Activated naive CD4-positive, alpha-beta T cell treated with anti-CD3 and anti-CD28 coated beads, Interleukin-2, amount 10 ng/mL, durations not matched to agents 7 days and 5 days (primary cell): ENCODE data around the gene TRIM42.

Source experiments
- CTCF ChIA-PET: fragments of 350-600 bp; sonication (Branson Sonifier 250); formaldehyde crosslinking; loops from one replicate; lab custom pipeline; 2021; ENCODE audit warnings: antibody characterized with exemption; lab: Charles Lee
- DNase-seq: peaks from one replicate; pipeline ENCODE4 v3.0.0-alpha.2; 2020
- H3K27ac Mint-ChIP-seq: one replicate; pipeline ENCODE4 v1.8.0; 2021; ENCODE audit warnings: mild to moderate bottlenecking, moderate library complexity, mixed read lengths
- H3K27me3 Mint-ChIP-seq: one replicate; pipeline ENCODE4 v1.8.0; 2021; ENCODE audit warnings: mild to moderate bottlenecking, mixed read lengths
- H3K36me3 Mint-ChIP-seq: one replicate; pipeline ENCODE4 v1.8.0; 2021; ENCODE audit warnings: mixed read lengths
- H3K4me1 Mint-ChIP-seq: one replicate; pipeline ENCODE4 v1.8.0; 2021; ENCODE audit warnings: mixed read lengths
- H3K4me3 Mint-ChIP-seq: one replicate; pipeline ENCODE4 v1.8.0; 2021; ENCODE audit warnings: mild to moderate bottlenecking, moderate library complexity, mixed read lengths
- H3K9me3 Mint-ChIP-seq: one replicate; pipeline ENCODE4 v1.8.0; 2021; ENCODE audit warnings: mixed read lengths

The TRIM42 gene

DNA sequence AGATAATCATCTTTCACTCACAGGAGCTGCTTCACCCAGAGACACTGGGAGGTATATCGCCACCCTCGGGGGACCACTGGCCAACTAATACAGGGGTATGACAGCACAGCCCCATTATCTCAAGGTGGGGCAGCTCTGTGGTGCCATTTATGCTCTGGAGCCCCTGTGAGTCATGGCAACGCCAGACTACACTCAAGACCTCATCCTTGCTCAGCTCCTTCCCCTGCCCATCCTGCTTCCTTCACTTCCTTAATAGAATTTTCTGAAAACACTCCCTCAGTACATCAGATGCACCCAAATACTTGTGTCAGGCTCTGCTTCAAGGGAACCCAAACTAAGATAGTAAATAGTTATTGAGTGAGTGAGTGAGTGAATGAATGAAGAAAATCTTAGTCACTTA, 45.7 kb downstream of the TRIM42 start:
- H3K4me1 Mint-ChIP-seq = no peaks in the 10 kb centered on the region
- no peak for DNase-seq
- no peak overlapping the region for H3K4me3 Mint-ChIP-seq
- H3K9me3 Mint-ChIP-seq = no peaks in the 10 kb centered on the region
- H3K36me3 Mint-ChIP-seq = no peaks in the 10 kb centered on the region
- H3K27me3 Mint-ChIP-seq = peaks cover 4% of the 10 kb centered on the region
- CTCF ChIA-PET = no interaction called here
- no peak overlapping the region for H3K27ac Mint-ChIP-seq

DNA sequence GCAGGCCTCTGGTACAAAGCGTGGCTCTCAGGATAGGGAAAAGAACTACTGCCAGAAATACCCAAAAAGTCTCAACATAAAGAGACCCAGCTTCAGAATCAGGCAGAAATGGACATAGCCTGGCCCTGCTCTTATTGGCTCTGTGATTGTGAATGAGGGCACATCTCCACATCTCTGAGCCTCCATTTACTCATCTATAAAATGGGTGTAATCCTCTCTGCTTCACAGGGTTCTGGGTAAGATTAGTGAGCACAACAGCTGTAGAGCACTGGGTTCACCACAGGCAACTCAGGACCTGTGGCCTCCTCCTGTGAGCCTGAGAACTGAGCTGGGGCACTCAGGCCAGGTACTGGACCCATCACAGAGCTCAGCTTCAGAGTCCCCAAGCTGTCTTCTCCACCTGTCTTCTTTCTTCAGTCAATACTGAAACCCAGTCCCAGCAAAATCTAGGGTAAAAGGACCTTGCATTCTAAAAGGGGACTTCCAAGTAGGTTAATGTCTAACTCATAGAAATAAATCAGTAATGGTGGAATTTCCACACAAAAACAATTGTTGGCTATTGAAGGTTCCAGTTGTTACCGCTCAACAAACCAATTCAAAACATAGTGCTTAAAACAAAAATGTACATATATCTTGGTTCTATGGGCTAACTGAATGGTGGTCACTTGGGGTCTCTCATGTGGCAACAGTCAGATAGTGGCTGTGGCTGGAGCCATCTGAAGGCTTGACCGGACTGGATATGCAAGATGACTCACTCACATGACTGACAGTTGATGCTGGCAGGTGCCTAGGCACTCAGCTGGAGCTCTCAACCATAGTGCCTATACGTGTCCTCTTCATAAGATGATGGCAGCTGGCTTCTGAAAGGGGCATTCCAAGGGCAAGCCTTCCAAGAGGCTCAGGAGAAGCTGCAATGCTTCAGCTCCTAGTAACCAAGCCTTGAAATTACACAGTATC, 47.3 kb downstream of the TRIM42 start:
- peaks cover 4% of the 10 kb centered on the region for H3K27me3 Mint-ChIP-seq
- CTCF ChIA-PET = no interaction called here
- no peaks in the 10 kb centered on the region for H3K36me3 Mint-ChIP-seq
- DNase-seq = no peak
- no peak overlapping the region for H3K4me3 Mint-ChIP-seq
- H3K4me1 Mint-ChIP-seq = no peaks in the 10 kb centered on the region
- no peak overlapping the region for H3K27ac Mint-ChIP-seq
- H3K9me3 Mint-ChIP-seq = no peaks in the 10 kb centered on the region

DNA sequence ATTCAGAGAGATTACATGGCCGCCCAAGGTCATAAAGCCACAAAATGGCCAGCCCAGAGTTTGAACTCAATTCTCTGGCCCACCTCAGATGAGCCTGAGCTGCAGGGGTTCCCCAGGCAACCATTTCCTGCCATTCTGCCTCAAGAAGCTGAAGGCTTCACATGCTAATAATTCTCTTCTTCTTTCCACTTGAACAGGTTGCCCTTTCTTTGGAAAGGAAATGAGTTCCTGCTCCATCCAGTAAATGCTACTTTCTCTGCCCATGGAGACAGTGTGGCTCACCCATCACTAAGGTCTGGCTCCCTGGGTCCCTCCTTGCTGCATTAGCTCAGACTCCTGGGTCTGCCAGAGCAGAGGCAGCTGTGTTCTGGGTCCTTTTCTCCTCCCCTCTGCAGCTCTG, 48.2 kb downstream of the TRIM42 start:
- H3K27ac Mint-ChIP-seq = no peak overlapping the region
- H3K4me1 Mint-ChIP-seq = no peaks in the 10 kb centered on the region
- no peak for DNase-seq
- H3K36me3 Mint-ChIP-seq = no peaks in the 10 kb centered on the region
- no peaks in the 10 kb centered on the region for H3K9me3 Mint-ChIP-seq
- CTCF ChIA-PET = no interaction called here
- H3K4me3 Mint-ChIP-seq = no peak overlapping the region
- peaks cover 4% of the 10 kb centered on the region for H3K27me3 Mint-ChIP-seq

DNA sequence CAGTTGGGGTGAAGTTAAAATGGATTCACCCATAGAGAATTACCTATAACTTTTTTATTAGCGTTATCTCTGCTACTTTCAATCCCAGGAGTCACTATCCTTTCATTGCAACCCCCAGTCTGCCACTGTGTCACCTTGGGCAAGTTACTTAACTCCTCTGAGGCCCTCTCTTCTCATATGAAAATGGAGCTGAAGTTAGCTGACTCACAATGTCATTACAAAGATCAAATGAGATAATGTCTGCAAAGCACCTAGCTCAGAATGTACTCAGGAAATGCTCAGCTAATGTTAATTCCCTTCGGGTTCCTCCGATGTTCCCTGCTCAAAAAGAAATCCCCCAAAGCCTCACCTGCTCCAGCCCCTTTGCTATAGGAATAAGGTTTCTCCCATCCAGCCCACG, 50.0 kb downstream of the TRIM42 start:
- CTCF ChIA-PET = interaction anchor here (1.6 kb wide), 1 partner anchor 9 kb away, joined by 6 read pairs; no protein-coding TSS in a partner anchor
- Mint-ChIP-seq H3K27ac (no peak overlapping the region), H3K27me3 (peaks cover 10% of the 10 kb centered on the region), H3K4me3 (no peak overlapping the region), H3K4me1 (peaks cover 4% of the 10 kb centered on the region), H3K36me3 (no peaks in the 10 kb centered on the region), H3K9me3 (no peaks in the 10 kb centered on the region)
- no peak for DNase-seq

DNA sequence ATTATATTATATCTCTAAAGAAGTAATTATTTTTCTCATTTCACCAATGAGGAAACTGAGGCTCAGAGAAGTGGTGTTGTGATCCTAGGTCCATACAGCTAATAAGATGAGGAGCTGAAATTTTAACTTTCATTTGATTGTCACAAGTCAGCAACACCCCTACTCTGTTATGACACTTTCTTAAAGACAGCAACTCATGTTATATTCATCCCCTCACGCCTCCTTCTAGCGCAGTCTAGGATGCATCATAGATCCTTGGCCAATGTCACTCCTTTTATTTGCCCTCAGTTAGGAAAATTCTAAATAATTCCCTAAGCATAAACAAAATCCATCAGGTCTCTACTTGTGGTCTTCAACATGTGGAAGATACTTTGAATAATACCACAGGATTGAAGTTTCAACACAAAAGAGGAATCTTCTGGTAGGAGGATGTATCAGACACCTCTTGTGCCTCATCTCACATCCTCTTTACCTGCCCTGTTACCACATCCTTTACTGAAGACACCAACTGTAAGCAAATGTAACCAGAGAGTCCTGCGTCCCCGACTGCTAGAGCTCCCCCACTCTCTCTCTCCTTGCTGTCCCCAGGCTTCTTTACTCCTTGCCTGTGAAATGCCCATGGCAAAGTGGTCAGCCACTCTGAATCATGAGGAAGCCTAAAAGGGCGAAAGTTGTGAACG, 53.7 kb downstream of the TRIM42 start:
- DNase-seq = no peak
- H3K9me3 Mint-ChIP-seq = no peaks in the 10 kb centered on the region
- H3K27me3 Mint-ChIP-seq = peaks cover 6% of the 10 kb centered on the region
- no peak overlapping the region for H3K27ac Mint-ChIP-seq
- CTCF ChIA-PET = no interaction called here
- H3K4me1 Mint-ChIP-seq = peaks cover 4% of the 10 kb centered on the region
- H3K36me3 Mint-ChIP-seq = no peaks in the 10 kb centered on the region
- no peak overlapping the region for H3K4me3 Mint-ChIP-seq

DNA sequence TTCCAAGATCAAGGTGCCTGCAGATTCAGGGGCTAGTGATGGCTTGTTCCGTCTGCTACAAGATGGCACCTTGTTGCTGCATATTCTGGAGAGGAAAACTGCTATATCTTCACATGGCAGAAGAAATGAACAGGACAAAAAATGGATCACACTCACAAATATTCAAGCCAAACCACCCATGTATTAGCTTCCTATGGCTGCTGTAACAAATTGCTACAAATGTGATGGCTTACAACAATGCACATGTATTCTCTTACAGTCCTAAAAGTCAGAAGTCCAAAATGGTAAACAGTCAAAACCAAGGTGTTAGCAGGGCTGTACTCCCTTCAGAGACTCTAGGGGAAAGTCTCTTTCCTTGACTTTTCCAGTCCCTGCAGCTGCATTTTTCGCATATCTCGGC, 55.8 kb downstream of the TRIM42 start:
- Mint-ChIP-seq H3K27me3 (peaks cover 6% of the 10 kb centered on the region), H3K4me3 (no peak overlapping the region), H3K36me3 (no peaks in the 10 kb centered on the region), H3K27ac (no peak overlapping the region), H3K4me1 (peaks cover 4% of the 10 kb centered on the region), H3K9me3 (no peaks in the 10 kb centered on the region)
- CTCF ChIA-PET = no interaction called here
- DNase-seq = no peak

DNA sequence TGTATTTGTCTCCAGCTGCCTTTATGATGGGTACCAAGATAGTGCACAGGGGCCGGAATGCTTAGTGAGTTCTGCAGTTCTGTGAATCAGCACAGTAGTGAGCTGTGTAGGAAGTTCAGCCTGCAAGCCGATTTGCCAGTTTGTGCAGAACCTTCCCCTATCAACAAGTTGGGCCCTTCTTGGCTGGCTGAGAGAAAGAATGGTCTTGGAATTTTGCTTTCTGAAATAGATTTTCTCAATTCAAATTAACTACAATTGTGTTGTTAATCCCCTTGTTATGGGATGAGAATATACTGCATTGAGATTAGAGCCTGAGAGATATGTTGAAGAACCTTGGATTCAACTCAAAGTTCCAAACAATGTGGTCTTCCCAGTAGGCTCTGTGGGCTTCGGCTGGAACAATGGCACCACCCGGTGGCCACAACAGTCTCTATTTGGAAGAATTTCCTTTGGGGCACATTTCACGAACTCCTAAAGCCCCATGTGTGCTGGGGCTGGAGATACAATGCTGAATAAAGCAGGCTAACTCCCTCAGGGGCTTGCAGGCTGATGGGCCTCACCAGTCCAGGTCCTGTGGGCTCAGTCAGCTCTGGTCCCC, 59.1 kb downstream of the TRIM42 start:
- no peaks in the 10 kb centered on the region for H3K36me3 Mint-ChIP-seq
- no peak overlapping the region for H3K27ac Mint-ChIP-seq
- CTCF ChIA-PET = interaction anchor here (1.2 to 1.6 kb wide), 2 partner anchors 9 to 97 kb away, joined by 3 to 6 read pairs; no protein-coding TSS in a partner anchor
- DNase-seq = no peak
- H3K4me3 Mint-ChIP-seq = no peak overlapping the region
- H3K9me3 Mint-ChIP-seq = no peaks in the 10 kb centered on the region
- H3K4me1 Mint-ChIP-seq = peaks cover 2% of the 10 kb centered on the region
- H3K27me3 Mint-ChIP-seq = peaks cover 2% of the 10 kb centered on the region

DNA sequence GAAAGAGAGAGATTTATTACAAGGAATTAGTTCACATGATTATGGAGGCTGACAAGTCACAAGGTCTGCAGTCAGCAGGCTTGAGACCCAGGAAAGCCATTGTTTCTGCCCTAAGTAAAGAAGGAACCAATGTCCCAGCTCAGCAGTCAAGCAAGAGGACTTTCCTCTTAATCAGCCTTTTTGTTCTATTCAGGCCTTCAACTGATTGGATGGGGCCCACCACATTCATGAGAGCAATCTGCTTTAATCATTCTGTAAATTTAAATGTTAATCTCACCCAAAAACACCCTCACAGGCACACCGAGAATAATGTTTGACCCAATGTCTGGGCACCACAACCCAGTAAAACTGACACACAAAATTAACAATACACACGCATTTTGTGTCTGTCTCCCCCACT, 64.3 kb downstream of the TRIM42 start:
- Mint-ChIP-seq H3K27me3 (no peaks in the 10 kb centered on the region), H3K9me3 (no peaks in the 10 kb centered on the region), H3K4me1 (no peaks in the 10 kb centered on the region), H3K36me3 (no peaks in the 10 kb centered on the region), H3K27ac (no peak overlapping the region), H3K4me3 (no peak overlapping the region)
- DNase-seq = no peak
- CTCF ChIA-PET = no interaction called here

DNA sequence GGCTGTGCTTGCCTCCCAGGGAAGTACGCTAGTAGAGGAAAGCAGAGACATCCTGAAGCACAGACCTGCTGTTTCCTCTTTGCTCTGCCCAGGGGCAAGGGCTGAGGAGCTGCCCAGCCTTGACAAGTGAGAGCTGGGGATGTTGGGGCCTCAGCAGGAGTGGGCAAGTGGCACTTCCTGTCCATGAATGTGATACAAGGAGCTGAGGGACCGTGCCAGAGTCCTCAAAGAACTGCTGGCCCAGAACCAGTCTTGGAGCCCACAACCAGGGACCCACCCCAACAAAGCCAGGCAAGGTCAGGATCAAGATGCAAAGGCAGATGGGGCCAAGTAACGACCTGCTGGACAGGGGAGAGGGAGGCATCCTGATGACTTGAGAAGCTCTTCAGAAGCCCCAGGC, 70.3 kb downstream of the TRIM42 start:
- no peak for DNase-seq
- Mint-ChIP-seq H3K4me3 (no peak overlapping the region), H3K27ac (no peak overlapping the region), H3K27me3 (peaks cover 6% of the 10 kb centered on the region), H3K4me1 (no peaks in the 10 kb centered on the region), H3K9me3 (no peaks in the 10 kb centered on the region), H3K36me3 (no peaks in the 10 kb centered on the region)
- CTCF ChIA-PET = no interaction called here

DNA sequence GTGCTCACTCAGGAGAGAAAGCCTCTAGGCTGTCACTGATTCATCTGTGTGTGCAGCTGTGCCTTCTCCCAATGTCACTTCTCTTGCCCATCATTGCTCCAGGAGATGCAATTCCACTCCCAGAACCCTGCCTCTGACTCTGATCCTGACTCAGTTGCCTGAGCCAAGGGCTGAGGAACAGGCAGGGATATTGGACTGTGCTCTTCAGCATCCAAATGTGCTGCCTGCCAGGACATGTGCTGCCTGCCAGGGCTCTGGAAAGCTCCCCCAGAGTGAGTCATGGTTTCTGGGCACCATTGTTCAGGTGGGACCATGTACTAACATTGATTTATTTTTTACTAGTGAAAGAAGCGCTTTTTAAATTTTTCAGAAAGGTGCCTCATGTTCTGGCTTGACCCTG, 71.0 kb downstream of the TRIM42 start:
- Mint-ChIP-seq H3K27me3 (peaks cover 9% of the 10 kb centered on the region), H3K27ac (no peak overlapping the region), H3K4me3 (no peak overlapping the region), H3K36me3 (no peaks in the 10 kb centered on the region), H3K4me1 (peaks cover 4% of the 10 kb centered on the region), H3K9me3 (no peaks in the 10 kb centered on the region)
- CTCF ChIA-PET = no interaction called here
- no peak for DNase-seq
